Subcutaneous adipose tissue (tissue), 4 donors: ENCODE data around the gene TM9SF2. TPM values are rescaled to one million over a fixed set of nuclear protein-coding genes. Genes with fewer than 3 reads are reported as not detected.

ENCODE experiments used
- total RNA-seq, 4 donors: library from RNA; depleted of rRNA; stranded (reverse); fragments of >200 nt; gene quantifications; one replicate each; pipeline ENCODE4 v1.1.0, GENCODE V29; 2016
- TF ChIP-seq, protein P1 (sequence below): fragments of 450-650 bp; IDR thresholded peaks from one replicate; pipeline ENCODE4 v1.5.1; 2016; ENCODE audit warnings: low read depth, mild to moderate bottlenecking, control low read depth, antibody characterized with exemption, moderate library complexity

TM9SF2 gene
- total RNA-seq, 4 donors from 2014 or later, result 63.7 to 130 (median 105) TPM

DNA sequence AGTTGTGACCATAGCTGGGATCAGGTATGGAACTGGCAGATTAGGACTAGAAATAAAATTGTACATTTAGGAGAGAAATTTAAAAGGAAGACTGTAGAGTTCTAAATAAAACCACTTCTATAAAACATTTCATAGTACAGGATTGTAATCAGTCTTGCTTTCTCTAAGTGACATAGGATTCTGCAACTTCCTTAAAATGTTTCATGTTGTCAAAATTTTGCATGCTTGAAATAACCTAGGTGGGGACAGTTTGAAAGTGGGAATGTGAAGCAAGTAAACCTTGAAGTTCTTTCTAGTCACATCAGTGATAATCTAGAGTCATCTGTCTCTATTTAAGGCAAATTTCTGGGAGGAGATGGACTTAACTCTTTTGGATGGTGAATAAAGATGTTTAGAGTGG is 6.7 kb downstream of the TM9SF2 start:
- TF ChIP-seq, protein P1, sequence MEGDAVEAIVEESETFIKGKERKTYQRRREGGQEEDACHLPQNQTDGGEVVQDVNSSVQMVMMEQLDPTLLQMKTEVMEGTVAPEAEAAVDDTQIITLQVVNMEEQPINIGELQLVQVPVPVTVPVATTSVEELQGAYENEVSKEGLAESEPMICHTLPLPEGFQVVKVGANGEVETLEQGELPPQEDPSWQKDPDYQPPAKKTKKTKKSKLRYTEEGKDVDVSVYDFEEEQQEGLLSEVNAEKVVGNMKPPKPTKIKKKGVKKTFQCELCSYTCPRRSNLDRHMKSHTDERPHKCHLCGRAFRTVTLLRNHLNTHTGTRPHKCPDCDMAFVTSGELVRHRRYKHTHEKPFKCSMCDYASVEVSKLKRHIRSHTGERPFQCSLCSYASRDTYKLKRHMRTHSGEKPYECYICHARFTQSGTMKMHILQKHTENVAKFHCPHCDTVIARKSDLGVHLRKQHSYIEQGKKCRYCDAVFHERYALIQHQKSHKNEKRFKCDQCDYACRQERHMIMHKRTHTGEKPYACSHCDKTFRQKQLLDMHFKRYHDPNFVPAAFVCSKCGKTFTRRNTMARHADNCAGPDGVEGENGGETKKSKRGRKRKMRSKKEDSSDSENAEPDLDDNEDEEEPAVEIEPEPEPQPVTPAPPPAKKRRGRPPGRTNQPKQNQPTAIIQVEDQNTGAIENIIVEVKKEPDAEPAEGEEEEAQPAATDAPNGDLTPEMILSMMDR, result no peak

DNA sequence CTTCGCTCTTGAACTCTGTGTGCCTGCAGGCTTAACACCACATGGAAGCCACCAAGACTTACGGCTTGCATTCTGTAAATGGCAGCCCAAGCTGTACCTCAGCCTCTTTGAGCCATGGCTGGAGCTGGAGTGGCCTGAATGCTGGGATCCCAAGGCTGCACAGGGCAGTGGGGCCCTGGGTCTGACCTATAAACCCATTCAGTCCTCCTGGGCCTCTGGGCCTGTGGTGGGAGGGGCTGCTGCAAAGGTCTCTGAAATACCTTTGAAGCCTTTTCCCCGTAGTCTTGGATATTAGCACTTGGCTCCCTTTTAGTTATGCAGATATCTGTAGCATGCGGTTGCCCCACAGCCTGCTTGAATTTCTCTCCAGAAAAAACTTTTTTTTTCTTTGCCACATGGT is 8.2 kb downstream of the TM9SF2 start:
- TF ChIP-seq, protein P1, result no peak

DNA sequence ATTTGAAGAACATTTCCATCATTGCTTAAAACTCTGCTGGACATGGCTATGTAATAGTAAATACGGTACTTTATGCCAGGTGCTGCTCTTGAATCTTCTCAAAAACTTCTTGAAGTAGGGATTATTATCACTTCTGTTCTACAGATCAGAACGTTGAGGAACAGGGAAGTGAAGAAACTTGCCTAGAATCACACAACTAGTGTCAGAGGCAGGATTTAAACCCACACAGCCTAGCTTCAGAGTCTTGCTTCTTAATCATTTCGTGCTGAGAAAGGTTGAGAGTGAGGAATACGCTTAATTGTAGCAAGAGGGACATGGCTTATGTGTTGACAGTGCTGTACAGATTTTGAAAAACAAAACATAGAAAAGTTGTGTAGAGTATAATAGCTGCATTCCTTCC is 13.5 kb downstream of the TM9SF2 start:
- TF ChIP-seq, protein P1, result no peak

DNA sequence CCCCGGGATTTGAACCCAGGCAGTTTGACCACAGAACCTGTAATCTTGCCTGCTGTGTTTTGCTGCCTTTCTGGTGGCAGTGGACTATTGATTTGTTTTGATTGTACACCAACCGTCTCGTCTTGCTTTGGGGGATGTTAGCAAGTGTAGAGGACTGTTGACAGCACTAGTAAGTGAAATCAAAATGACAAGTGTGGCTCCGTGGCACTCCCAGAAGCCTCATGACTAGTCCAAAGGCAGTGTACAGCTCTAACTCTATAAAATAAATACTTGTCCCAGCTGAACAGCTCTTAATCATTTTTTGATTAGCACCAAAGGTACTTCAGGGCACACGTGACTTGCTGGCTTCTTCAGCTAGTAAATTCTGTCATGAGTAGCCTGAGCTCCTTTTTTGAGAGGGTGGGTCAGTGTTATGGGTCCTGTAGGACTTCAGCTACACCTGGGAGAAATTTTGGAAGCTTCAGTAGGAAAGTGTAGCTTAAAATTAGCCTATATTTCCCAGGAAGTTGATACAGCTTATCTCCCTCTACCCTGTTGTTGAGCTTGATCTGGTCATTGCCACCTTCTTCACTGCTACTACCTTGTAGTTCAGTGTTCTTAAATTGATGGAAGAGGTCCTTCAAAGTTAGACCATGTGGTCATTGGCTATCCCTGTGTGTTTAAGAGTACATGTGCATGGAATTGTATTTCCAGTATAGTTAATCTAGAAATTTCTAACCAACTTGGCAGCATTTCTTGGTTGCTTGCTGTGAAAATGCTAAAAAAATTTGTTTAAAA is 15.1 kb downstream of the TM9SF2 start:
- TF ChIP-seq, protein P1, result no peak

DNA sequence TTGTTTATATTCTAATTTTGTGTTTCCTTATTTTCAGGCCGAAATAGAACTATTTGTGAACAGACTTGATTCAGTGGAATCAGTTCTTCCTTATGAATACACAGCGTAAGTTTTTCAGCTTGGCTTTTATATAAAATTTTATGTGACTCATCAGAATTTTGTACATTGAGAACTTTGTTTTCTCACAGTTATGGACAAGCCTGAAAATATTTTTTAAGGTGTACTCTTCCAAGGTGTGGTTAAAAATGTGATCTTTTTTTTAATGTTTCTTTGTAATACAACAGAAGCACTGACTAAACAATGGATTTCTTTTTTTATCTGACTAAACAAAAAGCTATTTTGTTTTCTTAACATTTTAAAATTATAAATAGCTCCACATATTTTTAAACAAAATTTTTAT is 16.3 kb downstream of the TM9SF2 start:
- TF ChIP-seq, protein P1, result no peak

DNA sequence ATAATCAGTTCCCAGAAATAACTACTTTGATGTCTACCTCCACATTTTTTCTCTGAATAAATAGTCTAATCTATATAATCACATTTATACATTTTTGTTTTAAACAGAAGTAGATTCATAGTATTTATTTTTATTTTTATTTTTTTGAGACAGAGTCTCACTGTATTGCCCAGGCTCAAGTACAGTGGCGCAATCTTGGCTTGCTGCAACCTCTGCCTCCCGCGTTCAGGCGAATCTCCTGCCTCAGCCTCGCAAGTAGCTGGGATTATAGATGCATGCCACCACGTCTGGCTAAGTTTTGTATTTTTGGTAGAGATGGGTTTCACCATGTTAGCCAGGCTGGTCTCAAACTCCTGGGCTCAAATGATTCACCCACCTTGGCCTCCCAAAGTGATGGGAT is 16.7 kb downstream of the TM9SF2 start:
- TF ChIP-seq, protein P1, result no peak

DNA sequence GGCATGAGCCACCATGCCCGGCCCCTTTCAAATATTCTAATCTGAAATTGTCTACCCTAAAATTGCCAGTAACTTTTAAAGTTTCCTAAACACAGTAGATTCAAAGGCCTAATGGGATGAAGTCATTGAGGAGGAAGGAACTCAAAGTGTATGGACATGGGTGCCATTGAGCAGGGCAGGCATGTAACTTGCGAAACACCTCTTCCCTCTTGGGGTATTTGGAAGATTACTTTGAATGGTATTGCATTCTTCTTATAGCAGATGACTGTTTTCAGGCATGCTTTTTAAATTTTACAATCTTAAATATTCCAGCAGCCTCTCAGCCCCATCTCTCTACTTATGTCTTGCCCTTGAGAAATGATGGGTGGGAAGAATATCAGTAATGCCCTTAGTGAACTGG is 21.0 kb downstream of the TM9SF2 start:
- TF ChIP-seq, protein P1, result no peak
